Tibial nerve (tissue), 4 donors: ENCODE data around the gene PCSK6. TPM values are rescaled to one million over a fixed set of nuclear protein-coding genes. Genes with fewer than 3 reads are reported as not detected.

Source experiments
- DNase-seq, 2 donors: peaks; one replicate each; pipeline ENCODE4 v3.0.0-alpha.2; 2019; ENCODE audit warnings: low spot score in 2 of 2
- H3K27ac ChIP-seq, 4 donors: fragments of 200-600 bp; sonication (generic) in 3 of 4; one replicate each; pipeline ENCODE4 v1.5.1; 2017 to 2019; ENCODE audit warnings: mild to moderate bottlenecking in 1 of 4
- H3K27me3 ChIP-seq, 2 donors: fragments of 200-600 bp; sonication (generic) in 1 of 2; one replicate each; pipeline versions ENCODE4 v1.5.1 to v1.6.0; 2017 to 2019
- H3K36me3 ChIP-seq, 3 donors: fragments of 200-600 bp; sonication (generic); one replicate each; pipeline ENCODE4 v1.5.1; 2018 to 2019
- H3K4me1 ChIP-seq, 4 donors: fragments of 200-600 bp; sonication (generic) in 3 of 4; one replicate each; pipeline ENCODE4 v1.5.1; 2017 to 2019
- H3K4me3 ChIP-seq, 4 donors: fragments of 200-600 bp; sonication (generic) in 3 of 4; one replicate each; pipeline ENCODE4 v1.5.1; 2017 to 2019; ENCODE audit warnings: mild to moderate bottlenecking in 1 of 4, moderate library complexity in 1 of 4
- H3K9me3 ChIP-seq, 4 donors: fragments of 200-600 bp; sonication (generic) in 3 of 4; one replicate each; pipeline ENCODE4 v1.5.1; 2017 to 2019
- CTCF ChIP-seq, 5 experiments: fragments of 200-600 bp in 3 of 5; fragments of 450-650 bp in 2 of 5; sonication (generic) in 3 of 5; IDR thresholded peaks; one replicate each; pipeline ENCODE4 v1.5.1; 2016 to 2019; ENCODE audit warnings: antibody characterized with exemption in 5 of 5, mild to moderate bottlenecking in 3 of 5, moderate library complexity in 2 of 5
- EP300 ChIP-seq, 2 donors: sonication (generic); formaldehyde crosslinking; IDR thresholded peaks; one replicate each; pipeline ENCODE4 v1.6.1; 2017; ENCODE audit warnings: antibody characterized with exemption in 2 of 2, mild to moderate bottlenecking in 1 of 2
- POLR2A ChIP-seq, 2 donors: fragments of 450-650 bp; IDR thresholded peaks; one replicate each; pipeline ENCODE4 v1.6.1; 2017; ENCODE audit warnings: antibody characterized with exemption in 2 of 2, mild to moderate bottlenecking in 2 of 2, moderate library complexity in 2 of 2
- WGBS, 2 donors: methylation state at CpG; one replicate each; pipeline ENCODE4 v1.1.5; 2018; 5-methylcytosine and 5-hydroxymethylcytosine counted together
- total RNA-seq, 4 donors: library from RNA; depleted of rRNA; stranded (reverse); fragments of >200 nt; gene quantifications; one replicate each; pipeline ENCODE4 v1.1.0, GENCODE V29; 2016

The PCSK6 gene
- total RNA-seq, 4 donors from 2014 or later = 8.5 to 27.0 (median 13.2) TPM

- Histone ChIP-seq H3K36me3 (no peaks in the 10 kb centered on the region), H3K9me3 (no peaks in the 10 kb centered on the region), H3K4me3 (no peak overlapping the region), H3K27me3 (peaks cover 0 to 9% of the 10 kb centered on the region in 2 donors), H3K4me1 (no peaks in the 10 kb centered on the region), H3K27ac (no peak overlapping the region)
- no peak for DNase-seq
- WGBS, 2 donors = 86 to 91% methylated on average over 17 of the region's 17 CpGs
- no peak for TF ChIP-seq EP300 (IDR thresholded peaks at IDR 0.05)
- TF ChIP-seq CTCF (IDR thresholded peaks at IDR 0.05) = no peak
- TF ChIP-seq POLR2A (IDR thresholded peaks at IDR 0.05) = no peak
Observed at GRCh38 chr15:101322854-101323477, 166.5 kb downstream of the PCSK6 start.

- Histone ChIP-seq H3K9me3 (no peaks in the 10 kb centered on the region), H3K36me3 (no peaks in the 10 kb centered on the region), H3K4me1 (no peaks in the 10 kb centered on the region), H3K4me3 (no peak overlapping the region), H3K27ac (no peak overlapping the region), H3K27me3 (peaks cover 0 to 9% of the 10 kb centered on the region in 2 donors)
- 87 to 90% methylated on average over 21 of the region's 21 CpGs for WGBS, 2 donors
- no peak for DNase-seq
- TF ChIP-seq POLR2A (IDR thresholded peaks at IDR 0.05) = no peak
- no peak for TF ChIP-seq CTCF (IDR thresholded peaks at IDR 0.05)
- TF ChIP-seq EP300 (IDR thresholded peaks at IDR 0.05) = no peak
Observed at GRCh38 chr15:101322016-101322695, 167.4 kb downstream of the PCSK6 start.

GRCh38 chr15:101320501-101321052 lies 168.9 kb downstream of the PCSK6 start:
- no peak for TF ChIP-seq EP300 (IDR thresholded peaks at IDR 0.05)
- TF ChIP-seq CTCF (IDR thresholded peaks at IDR 0.05) = peak in 2 of 5 experiments; percentile 5 to 25

DNA sequence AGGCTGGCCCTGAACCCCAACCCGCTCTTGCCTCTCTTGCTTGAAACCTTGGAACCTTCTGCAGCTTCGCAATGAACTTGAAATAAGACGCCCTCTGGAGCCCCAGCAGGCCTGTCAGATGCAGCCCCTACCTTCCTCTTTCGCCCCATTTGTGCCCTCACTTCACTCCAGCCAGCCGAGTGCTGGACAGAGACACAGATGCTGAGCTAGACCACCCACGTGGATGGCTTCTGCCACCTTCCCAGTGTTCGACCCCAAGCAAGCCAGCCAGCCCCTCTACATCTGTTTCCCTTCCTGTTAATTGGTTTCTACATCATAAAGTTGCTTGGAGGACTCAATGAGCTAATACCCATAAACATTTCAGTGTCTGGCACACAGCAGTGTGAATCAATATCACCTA lies 170.7 kb downstream of the PCSK6 start:
- TF ChIP-seq POLR2A (IDR thresholded peaks at IDR 0.05) (no peak), CTCF (IDR thresholded peaks at IDR 0.05) (no peak), EP300 (IDR thresholded peaks at IDR 0.05) (no peak)
- Histone ChIP-seq H3K9me3 (no peaks in the 10 kb centered on the region), H3K4me1 (no peaks in the 10 kb centered on the region), H3K36me3 (no peaks in the 10 kb centered on the region), H3K27ac (no peak overlapping the region), H3K27me3 (peaks cover 0 to 9% of the 10 kb centered on the region in 2 donors), H3K4me3 (no peak overlapping the region)
- DNase-seq = no peak
- WGBS, 2 donors = 56% methylated on average over 7 of the region's 7 CpGs

More at GRCh38 chr15:101320501-101321052, 168.9 kb downstream of the PCSK6 start:
- H3K27ac ChIP-seq = no peak overlapping the region
- peaks cover 0 to 9% of the 10 kb centered on the region in 2 donors for H3K27me3 ChIP-seq
- DNase-seq = peak in 1 of 2 donors; percentile 15
- 40 to 48% methylated on average over 20 to 21 of the region's 21 CpGs for WGBS, 2 donors
- H3K36me3 ChIP-seq = no peaks in the 10 kb centered on the region
- H3K9me3 ChIP-seq = no peaks in the 10 kb centered on the region
- no peaks in the 10 kb centered on the region for H3K4me1 ChIP-seq
- H3K4me3 ChIP-seq = peak overlapping the region in 1 of 4 donors; percentile 15
